IMR-90 (cell line): ENCODE data around the gene CTAG1B. TPM values are rescaled to one million over a fixed set of nuclear protein-coding genes. Genes with fewer than 3 reads are reported as not detected.

Experiments used
- ATAC-seq: fragments of 200-7000 bp; cut with Tn5 transposase; 2 replicates; pipeline ENCODE4 v1.9.1; 2020; ENCODE audit warnings: low read depth, mild to moderate bottlenecking, moderate library complexity
- BruUV-seq: library from RNA; stranded (reverse); fragments of 400-500 nt; replicated peaks from 2 replicates; lab custom pipeline; 2021; lab: Mats Ljungman, UMichigan
- CTCF ChIA-PET: fragments of 300-600 bp; formaldehyde crosslinking; extraction: SDS; loops from one replicate; lab custom pipeline; 2021; ENCODE audit warnings: antibody characterized with exemption; lab: Yijun Ruan, JAX
- POLR2A ChIA-PET: fragments of 300-600 bp; sonication (Branson Sonifier 250); formaldehyde crosslinking; loops from one replicate; lab custom pipeline; 2022; ENCODE audit warnings: antibody characterized with exemption; ENCODE audit not compliant: unreplicated experiment; lab: Charles Lee
- DNase-seq: peaks from one replicate; pipeline ENCODE4 v3.0.0; 2013
- H2AFZ ChIP-seq: replicated peaks from 2 replicates; pipeline ENCODE3; 2013; ENCODE audit warnings: low read length, mild to moderate bottlenecking; ENCODE audit not compliant: poor library complexity
- H2AK5ac ChIP-seq: 2 replicates; pipeline ENCODE4 v1.6.1; 2013; ENCODE audit warnings: low read depth, low read length, inconsistent platforms
- H2AK9ac ChIP-seq: replicated peaks from 2 replicates; pipeline ENCODE3; 2013; ENCODE audit warnings: mild to moderate bottlenecking, low read depth, low read length, moderate library complexity; ENCODE audit not compliant: poor library complexity
- H2BK120ac ChIP-seq: 2 replicates; pipeline ENCODE4 v1.6.1; 2013; ENCODE audit warnings: low read depth, low read length, inconsistent platforms
- H2BK15ac ChIP-seq: 3 replicates; pipeline ENCODE4 v1.6.1; 2013; ENCODE audit warnings: low read depth, low read length, inconsistent platforms
- H2BK20ac ChIP-seq: 2 replicates; pipeline ENCODE4 v1.6.1; 2013; ENCODE audit warnings: low read depth, mild to moderate bottlenecking, inconsistent platforms, low read length, moderate library complexity
- H2BK5ac ChIP-seq: 2 replicates; pipeline ENCODE4 v1.6.1; 2013; ENCODE audit warnings: mild to moderate bottlenecking, low read depth, low read length, inconsistent platforms; ENCODE audit not compliant: poor library complexity, severe bottlenecking
- H3K14ac ChIP-seq: replicated peaks from 2 replicates; pipeline ENCODE4 v1.6.1; 2013; ENCODE audit warnings: low read depth, low read length, inconsistent platforms
- H3K18ac ChIP-seq: 2 replicates; pipeline ENCODE4 v1.6.1; 2013; ENCODE audit warnings: low read depth, low read length, control low read depth
- H3K23ac ChIP-seq: 2 replicates; pipeline ENCODE4 v1.6.1; 2013; ENCODE audit warnings: low read depth, low read length, inconsistent platforms
- H3K27ac ChIP-seq: 2 replicates; pipeline ENCODE4 v1.5.1; 2013; ENCODE audit warnings: mild to moderate bottlenecking, control low read depth, low read length; ENCODE audit not compliant: insufficient read depth
- H3K27me3 ChIP-seq: 2 replicates; pipeline ENCODE4 v1.6.1; 2013; ENCODE audit warnings: low read length; ENCODE audit not compliant: control insufficient read depth, insufficient read depth
- H3K36me3 ChIP-seq: 2 replicates; pipeline ENCODE4 v1.6.1; 2013; ENCODE audit warnings: low read length, mixed read lengths; ENCODE audit not compliant: control insufficient read depth, insufficient read depth
- H3K4ac ChIP-seq: 2 replicates; pipeline ENCODE4 v1.6.1; 2013; ENCODE audit warnings: low read depth, low read length, inconsistent platforms
- H3K4me1 ChIP-seq: 2 replicates; pipeline ENCODE4 v1.6.1; 2013; ENCODE audit warnings: low read length, mixed read lengths; ENCODE audit not compliant: control insufficient read depth, insufficient read depth
- H3K4me2 ChIP-seq: 2 replicates; pipeline ENCODE4 v1.6.1; 2013; ENCODE audit warnings: low read depth, mild to moderate bottlenecking, control low read depth, low read length, moderate library complexity
- H3K4me3 ChIP-seq: 2 replicates; pipeline ENCODE4 v1.5.1; 2013; ENCODE audit warnings: low read depth, mild to moderate bottlenecking, control low read depth, low read length, moderate library complexity; ENCODE audit not compliant: insufficient read depth
- H3K56ac ChIP-seq: 2 replicates; pipeline ENCODE4 v1.6.1; 2013; ENCODE audit warnings: low read length, inconsistent platforms; ENCODE audit not compliant: insufficient read depth; ENCODE audit errors: extremely low read depth
- H3K79me1 ChIP-seq, 2 experiments: 2 replicates each; pipeline ENCODE4 v1.6.1; 2013; ENCODE audit warnings: low read length in 2 of 2, inconsistent platforms in 1 of 2, low read depth in 1 of 2
- H3K9ac ChIP-seq: 2 replicates; pipeline ENCODE4 v1.6.1; 2013; ENCODE audit warnings: low read depth, low read length, control low read depth
- H3K9me1 ChIP-seq: 2 replicates; pipeline ENCODE4 v1.6.1; 2013; ENCODE audit warnings: low read length, inconsistent platforms; ENCODE audit not compliant: insufficient read depth
- H3K9me3 ChIP-seq: 2 replicates; pipeline ENCODE4 v1.6.1; 2013; ENCODE audit warnings: low read length; ENCODE audit not compliant: control insufficient read depth, insufficient read depth
- H4K20me1 ChIP-seq: 2 replicates; pipeline ENCODE4 v1.6.1; 2013; ENCODE audit warnings: low read length, inconsistent platforms; ENCODE audit not compliant: insufficient read depth
- H4K5ac ChIP-seq: 2 replicates; pipeline ENCODE4 v1.6.1; 2013; ENCODE audit warnings: mild to moderate bottlenecking, low read depth, low read length, control low read depth
- H4K8ac ChIP-seq, 2 experiments: 2 replicates each; pipeline ENCODE4 v1.6.1; 2013; ENCODE audit warnings: low read depth in 2 of 2, low read length in 2 of 2, control low read depth in 1 of 2, inconsistent platforms in 1 of 2
- H4K91ac ChIP-seq: 2 replicates; pipeline ENCODE4 v1.6.1; 2013; ENCODE audit warnings: low read depth, low read length, inconsistent platforms; ENCODE audit not compliant: insufficient read depth
- CEBPB ChIP-seq: IDR thresholded peaks from 2 replicates; pipeline ENCODE4 v1.6.1; 2012; ENCODE audit warnings: low read depth, low read length, improper control_type of control experiment
- CHD1 ChIP-seq: IDR thresholded peaks from 2 replicates; pipeline ENCODE4 v1.6.1; 2012; ENCODE audit warnings: low read depth, low read length, improper control_type of control experiment
- CTCF ChIP-seq: conservative IDR thresholded peaks from 2 replicates; pipeline ENCODE4 v1.5.1; 2012; ENCODE audit warnings: mild to moderate bottlenecking, low read depth, low read length, improper control_type of control experiment
- ELK1 ChIP-seq: fragments of 150-350 bp; IDR thresholded peaks from 2 replicates; pipeline ENCODE4 v1.6.1; 2016; ENCODE audit warnings: low read depth, mild to moderate bottlenecking, low read length, moderate library complexity, borderline replicate concordance
- FOS ChIP-seq: fragments of 150-350 bp; IDR thresholded peaks from 2 replicates; pipeline ENCODE4 v1.6.1; 2016; ENCODE audit warnings: low read depth, low read length
- MAFK ChIP-seq: IDR thresholded peaks from 2 replicates; pipeline ENCODE4 v1.6.1; 2012; ENCODE audit warnings: low read depth, low read length, improper control_type of control experiment
- MAZ ChIP-seq: IDR thresholded peaks from 2 replicates; pipeline ENCODE4 v1.6.1; 2012; ENCODE audit warnings: low read depth, mild to moderate bottlenecking, low read length, improper control_type of control experiment, moderate library complexity, borderline replicate concordance
- NFE2L2 ChIP-seq: fragments of 150-350 bp; IDR thresholded peaks from 2 replicates; pipeline ENCODE4 v1.6.1; 2016; ENCODE audit warnings: low read depth, mild to moderate bottlenecking, low read length
- POLR2A ChIP-seq: IDR thresholded peaks from 2 replicates; pipeline ENCODE4 v1.6.1; 2012; ENCODE audit warnings: mild to moderate bottlenecking, low read depth, low read length
- RAD21 ChIP-seq: IDR thresholded peaks from 2 replicates; pipeline ENCODE4 v1.6.1; 2012; ENCODE audit warnings: low read length, improper control_type of control experiment
- RCOR1 ChIP-seq: IDR thresholded peaks from 2 replicates; pipeline ENCODE4 v1.6.1; 2012; ENCODE audit warnings: mild to moderate bottlenecking, low read length, improper control_type of control experiment; ENCODE audit not compliant: insufficient replicate concordance
- RFX5 ChIP-seq: IDR thresholded peaks from 2 replicates; pipeline ENCODE4 v1.8.0; 2012; ENCODE audit warnings: low read depth, mild to moderate bottlenecking, low read length, moderate library complexity
- WGBS, 2 experiments: methylation state at CpG; one replicate each; pipeline versions ENCODE4 v1.1.5 to v1.1.7; 2013; ENCODE audit warnings: missing lambda C conversion rate in 2 of 2; ENCODE audit not compliant: insufficient read length in 1 of 2; ENCODE audit errors: extremely low coverage in 2 of 2; 5-methylcytosine and 5-hydroxymethylcytosine counted together
- dilution Hi-C: fragments of 300-500 bp; cut with HindIII; formaldehyde crosslinking; loops from one replicate; pipeline ENCODE4 v1.14.3; 2018; ENCODE audit warnings: low sequenced_read_pairs; ENCODE audit not compliant: unreplicated experiment
- in situ Hi-C: fragments of 300-500 bp; cut with MboI; formaldehyde crosslinking; loops from 3 replicates; pipeline ENCODE4 v1.14.3; 2019; ENCODE audit warnings: low sequenced_read_pairs, inconsistent platforms, mixed read lengths
- intact Hi-C: fragments of 100-400 bp; cut with micrococcal nuclease; formaldehyde crosslinking; loops from 2 replicates; pipeline ENCODE4 v1.10.0; 2022
- polyA plus RNA-seq, 3 experiments: library from polyadenylated mRNA; depleted of rRNA; stranded (reverse); fragments of >200 nt; gene quantifications; 2 replicates each; pipeline ENCODE4 v1.2.3, GENCODE V29; 2012; ENCODE audit warnings: low replicate concordance in 1 of 3
- total RNA-seq: library from RNA; depleted of rRNA; stranded (reverse); fragments of >200 nt; gene quantifications from 2 replicates; pipeline ENCODE4 v1.2.3, GENCODE V29; 2012

The CTAG1B gene
- total and polyA plus RNA-seq, 2 of the 4 experiments (the other 2 are of a cell fraction) = not detected

GRCh38 chrX:154658187-154658586, 39.1 kb upstream of the CTAG1B start:
- H4K5ac ChIP-seq = no peak overlapping the region
- H2AK9ac ChIP-seq = no peak overlapping the region
- H3K23ac ChIP-seq = no peak overlapping the region
- H2BK5ac ChIP-seq = no peak overlapping the region
- no peaks in the 10 kb centered on the region for H4K20me1 ChIP-seq
- no peak overlapping the region for H3K56ac ChIP-seq
- H3K9me1 ChIP-seq = no peaks in the 10 kb centered on the region
- no peaks in the 10 kb centered on the region for H3K4me1 ChIP-seq
- ATAC-seq = no peak
- H3K36me3 ChIP-seq = no peaks in the 10 kb centered on the region
- TF ChIP-seq MAZ (no peak), CEBPB (no peak), CHD1 (no peak), ELK1 (no peak), RAD21 (no peak), RCOR1 (no peak), RFX5 (no peak), MAFK (no peak), CTCF (no peak), POLR2A (no peak), FOS (no peak), NFE2L2 (no peak)
- ChIA-PET POLR2A (no interaction called here), CTCF (no interaction called here)
- no peak overlapping the region for H2AFZ ChIP-seq
- no peak overlapping the region for H4K91ac ChIP-seq
- H3K9me3 ChIP-seq = peaks cover 6% of the 10 kb centered on the region
- H2BK120ac ChIP-seq = no peak overlapping the region
- no peaks in the 10 kb centered on the region for H3K79me1 ChIP-seq
- intact Hi-C loops = no loop called here
- WGBS, 2 experiments = 80% methylated on average over 2 of the region's 12 CpGs; no CpG with 5 or more reads in 1 of the 2 experiments
- no peak overlapping the region for H4K8ac ChIP-seq
- H3K18ac ChIP-seq = no peak overlapping the region
- no peak overlapping the region for H3K27ac ChIP-seq
- H3K4me2 ChIP-seq = no peak overlapping the region
- in situ Hi-C loops = no loop called here
- no TSS peak for BruUV-seq
- no peak for DNase-seq
- dilution Hi-C loops = no loop called here
- H3K27me3 ChIP-seq = peaks cover 2% of the 10 kb centered on the region; the same call in 1 of the 2 replicates
- no peak overlapping the region for H3K9ac ChIP-seq
- no peak overlapping the region for H3K14ac ChIP-seq
- H2BK15ac ChIP-seq = no peak overlapping the region
- H2BK20ac ChIP-seq = no peak overlapping the region
- no peak overlapping the region for H3K4ac ChIP-seq
- no peak overlapping the region for H3K4me3 ChIP-seq
- H2AK5ac ChIP-seq = no peak overlapping the region
